ENCODE results near the gene DNHD1. TPM values are rescaled to one million over a fixed set of nuclear protein-coding genes. Genes with fewer than 3 reads are reported as not detected.
A peak's percentile ranks its signal among the peaks of the same experiment; 100 is the strongest.

Gene DNHD1
- total and polyA plus RNA-seq, 2 of the 13 experiments (the other 11 are each of a cell fraction or from before 2014, with no cell fraction given), result 2.7 to 9.3 TPM

DNA sequence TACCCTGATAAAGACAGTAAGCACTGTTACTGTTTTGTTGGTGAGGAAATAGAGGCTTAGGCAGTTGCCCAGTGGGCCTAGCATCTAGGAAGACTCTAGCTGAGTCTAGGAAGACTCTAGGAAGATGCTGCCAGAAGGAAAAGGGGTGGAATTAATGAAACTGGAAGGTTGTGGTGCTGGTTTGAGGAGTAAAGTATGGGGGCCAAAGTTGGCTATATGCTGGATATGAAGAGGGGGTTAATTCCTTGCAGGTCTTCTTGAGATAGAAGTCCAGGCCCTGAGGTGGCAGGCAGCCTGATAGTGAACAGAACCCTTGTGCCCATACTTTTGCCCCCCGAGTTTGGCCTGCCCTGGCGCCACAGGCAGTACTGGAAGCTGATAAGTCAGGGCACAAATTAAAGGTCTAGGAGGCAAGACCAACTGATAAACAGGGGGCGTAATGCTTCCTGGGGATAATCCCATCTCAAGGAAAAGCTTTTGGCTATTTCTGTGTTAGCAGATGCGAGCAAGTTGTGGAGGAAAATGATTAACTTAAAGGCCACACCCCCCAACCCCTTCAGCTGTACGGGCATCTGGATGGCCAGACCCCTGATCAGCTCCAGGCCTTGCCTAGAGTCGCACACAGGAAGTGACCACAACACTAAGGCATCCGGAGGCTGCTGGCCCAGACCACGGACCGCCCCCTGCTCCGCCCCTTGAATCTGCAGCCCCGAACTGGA lies 109.5 kb downstream of the DNHD1 start (continued):
- TF ChIP-seq, protein P1, sequence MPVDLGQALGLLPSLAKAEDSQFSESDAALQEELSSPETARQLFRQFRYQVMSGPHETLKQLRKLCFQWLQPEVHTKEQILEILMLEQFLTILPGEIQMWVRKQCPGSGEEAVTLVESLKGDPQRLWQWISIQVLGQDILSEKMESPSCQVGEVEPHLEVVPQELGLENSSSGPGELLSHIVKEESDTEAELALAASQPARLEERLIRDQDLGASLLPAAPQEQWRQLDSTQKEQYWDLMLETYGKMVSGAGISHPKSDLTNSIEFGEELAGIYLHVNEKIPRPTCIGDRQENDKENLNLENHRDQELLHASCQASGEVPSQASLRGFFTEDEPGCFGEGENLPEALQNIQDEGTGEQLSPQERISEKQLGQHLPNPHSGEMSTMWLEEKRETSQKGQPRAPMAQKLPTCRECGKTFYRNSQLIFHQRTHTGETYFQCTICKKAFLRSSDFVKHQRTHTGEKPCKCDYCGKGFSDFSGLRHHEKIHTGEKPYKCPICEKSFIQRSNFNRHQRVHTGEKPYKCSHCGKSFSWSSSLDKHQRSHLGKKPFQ (CRISPR knock-in tag; IDR thresholded peaks at IDR 0.05; ENCODE audit: insufficient replicate concordance), result no peak
- TF ChIP-seq TAF15 (IDR thresholded peaks at IDR 0.05; ENCODE audit: low read depth, low read length, poor library complexity, severe bottlenecking) (no peak), ZFP37 (CRISPR knock-in tag; IDR thresholded peaks at IDR 0.05; ENCODE audit: borderline replicate concordance) (no peak), ZIK1 (CRISPR knock-in tag; IDR thresholded peaks at IDR 0.05; ENCODE audit: borderline replicate concordance, low read depth) (no peak), SALL1 (CRISPR knock-in tag; IDR thresholded peaks at IDR 0.05) (peak; percentile 53), RARG (CRISPR knock-in tag; IDR thresholded peaks at IDR 0.05; ENCODE audit: low read depth) (no peak), DR1 (CRISPR knock-in tag; IDR thresholded peaks at IDR 0.05) (no peak), ELF3 (CRISPR knock-in tag; IDR thresholded peaks at IDR 0.05) (peak; percentile 40; the same call in 1 of the 2 replicates), ELF4 (CRISPR knock-in tag; IDR thresholded peaks at IDR 0.05; ENCODE audit: borderline replicate concordance) (no peak), JUN (CRISPR knock-in tag; IDR thresholded peaks at IDR 0.05) (peak; percentile 97), SRSF1 (optimal IDR thresholded peaks at IDR 0.05; ENCODE audit: low read depth, low read length) (no peak), ATRX (CRISPR knock-in tag; IDR thresholded peaks at IDR 0.05; ENCODE audit: borderline replicate concordance) (no peak)
- TF ChIP-seq, protein P2, sequence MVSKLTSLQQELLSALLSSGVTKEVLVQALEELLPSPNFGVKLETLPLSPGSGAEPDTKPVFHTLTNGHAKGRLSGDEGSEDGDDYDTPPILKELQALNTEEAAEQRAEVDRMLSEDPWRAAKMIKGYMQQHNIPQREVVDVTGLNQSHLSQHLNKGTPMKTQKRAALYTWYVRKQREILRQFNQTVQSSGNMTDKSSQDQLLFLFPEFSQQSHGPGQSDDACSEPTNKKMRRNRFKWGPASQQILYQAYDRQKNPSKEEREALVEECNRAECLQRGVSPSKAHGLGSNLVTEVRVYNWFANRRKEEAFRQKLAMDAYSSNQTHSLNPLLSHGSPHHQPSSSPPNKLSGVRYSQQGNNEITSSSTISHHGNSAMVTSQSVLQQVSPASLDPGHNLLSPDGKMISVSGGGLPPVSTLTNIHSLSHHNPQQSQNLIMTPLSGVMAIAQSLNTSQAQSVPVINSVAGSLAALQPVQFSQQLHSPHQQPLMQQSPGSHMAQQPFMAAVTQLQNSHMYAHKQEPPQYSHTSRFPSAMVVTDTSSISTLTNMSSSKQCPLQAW (CRISPR knock-in tag; IDR thresholded peaks at IDR 0.05), result peak; percentile 97
- TF ChIP-seq, protein P3, sequence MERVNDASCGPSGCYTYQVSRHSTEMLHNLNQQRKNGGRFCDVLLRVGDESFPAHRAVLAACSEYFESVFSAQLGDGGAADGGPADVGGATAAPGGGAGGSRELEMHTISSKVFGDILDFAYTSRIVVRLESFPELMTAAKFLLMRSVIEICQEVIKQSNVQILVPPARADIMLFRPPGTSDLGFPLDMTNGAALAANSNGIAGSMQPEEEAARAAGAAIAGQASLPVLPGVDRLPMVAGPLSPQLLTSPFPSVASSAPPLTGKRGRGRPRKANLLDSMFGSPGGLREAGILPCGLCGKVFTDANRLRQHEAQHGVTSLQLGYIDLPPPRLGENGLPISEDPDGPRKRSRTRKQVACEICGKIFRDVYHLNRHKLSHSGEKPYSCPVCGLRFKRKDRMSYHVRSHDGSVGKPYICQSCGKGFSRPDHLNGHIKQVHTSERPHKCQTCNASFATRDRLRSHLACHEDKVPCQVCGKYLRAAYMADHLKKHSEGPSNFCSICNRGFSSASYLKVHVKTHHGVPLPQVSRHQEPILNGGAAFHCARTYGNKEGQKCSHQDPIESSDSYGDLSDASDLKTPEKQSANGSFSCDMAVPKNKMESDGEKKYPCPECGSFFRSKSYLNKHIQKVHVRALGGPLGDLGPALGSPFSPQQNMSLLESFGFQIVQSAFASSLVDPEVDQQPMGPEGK (CRISPR knock-in tag; IDR thresholded peaks at IDR 0.05), result peak; percentile 50
- TF ChIP-seq, protein P4, sequence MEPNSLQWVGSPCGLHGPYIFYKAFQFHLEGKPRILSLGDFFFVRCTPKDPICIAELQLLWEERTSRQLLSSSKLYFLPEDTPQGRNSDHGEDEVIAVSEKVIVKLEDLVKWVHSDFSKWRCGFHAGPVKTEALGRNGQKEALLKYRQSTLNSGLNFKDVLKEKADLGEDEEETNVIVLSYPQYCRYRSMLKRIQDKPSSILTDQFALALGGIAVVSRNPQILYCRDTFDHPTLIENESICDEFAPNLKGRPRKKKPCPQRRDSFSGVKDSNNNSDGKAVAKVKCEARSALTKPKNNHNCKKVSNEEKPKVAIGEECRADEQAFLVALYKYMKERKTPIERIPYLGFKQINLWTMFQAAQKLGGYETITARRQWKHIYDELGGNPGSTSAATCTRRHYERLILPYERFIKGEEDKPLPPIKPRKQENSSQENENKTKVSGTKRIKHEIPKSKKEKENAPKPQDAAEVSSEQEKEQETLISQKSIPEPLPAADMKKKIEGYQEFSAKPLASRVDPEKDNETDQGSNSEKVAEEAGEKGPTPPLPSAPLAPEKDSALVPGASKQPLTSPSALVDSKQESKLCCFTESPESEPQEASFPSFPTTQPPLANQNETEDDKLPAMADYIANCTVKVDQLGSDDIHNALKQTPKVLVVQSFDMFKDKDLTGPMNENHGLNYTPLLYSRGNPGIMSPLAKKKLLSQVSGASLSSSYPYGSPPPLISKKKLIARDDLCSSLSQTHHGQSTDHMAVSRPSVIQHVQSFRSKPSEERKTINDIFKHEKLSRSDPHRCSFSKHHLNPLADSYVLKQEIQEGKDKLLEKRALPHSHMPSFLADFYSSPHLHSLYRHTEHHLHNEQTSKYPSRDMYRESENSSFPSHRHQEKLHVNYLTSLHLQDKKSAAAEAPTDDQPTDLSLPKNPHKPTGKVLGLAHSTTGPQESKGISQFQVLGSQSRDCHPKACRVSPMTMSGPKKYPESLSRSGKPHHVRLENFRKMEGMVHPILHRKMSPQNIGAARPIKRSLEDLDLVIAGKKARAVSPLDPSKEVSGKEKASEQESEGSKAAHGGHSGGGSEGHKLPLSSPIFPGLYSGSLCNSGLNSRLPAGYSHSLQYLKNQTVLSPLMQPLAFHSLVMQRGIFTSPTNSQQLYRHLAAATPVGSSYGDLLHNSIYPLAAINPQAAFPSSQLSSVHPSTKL (CRISPR knock-in tag; IDR thresholded peaks at IDR 0.05), result 0 out of 2 replicates have a peak, but pooled peaks have one; percentile 32

Data from HepG2 (cell line).